Measurements from ENCODE around the gene CCDC141. TPM values are rescaled to one million over a fixed set of nuclear protein-coding genes. Genes with fewer than 3 reads are reported as not detected.

Gene CCDC141
- total and polyA plus RNA-seq, 11 donors, result 10.6 to 258 (median 137) TPM

DNA sequence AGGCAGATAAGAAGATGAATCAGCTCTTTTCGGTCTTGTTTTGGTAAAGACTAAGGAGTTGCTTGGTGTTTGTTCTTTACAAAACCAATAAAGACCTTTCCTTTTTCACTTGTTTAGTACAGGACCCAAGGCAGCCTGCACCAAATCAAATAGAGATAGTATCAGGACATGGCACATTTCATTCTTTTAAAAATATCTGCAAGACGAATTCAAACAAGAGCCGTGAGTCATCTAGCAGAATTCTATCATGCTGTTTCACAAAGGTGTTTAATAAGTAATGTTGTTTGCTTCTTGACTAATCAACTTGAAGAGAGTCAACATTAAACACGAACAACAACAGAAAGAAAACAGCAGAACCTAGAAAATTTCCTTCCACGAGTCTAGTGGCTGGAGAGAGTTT lies 139.9 kb downstream of the CCDC141 start:
- WGBS, 4 donors, result 65 to 73% (median 70%) methylated on average over 5 of the region's 5 CpGs
- Histone ChIP-seq H3K27ac (peak overlapping the region; percentile 9 to 81 (median 52)), H3K36me3 (peaks cover 0 to 9% (median 0%) of the 10 kb centered on the region in 9 donors), H3K4me3 (no peak overlapping the region), H3K9me3 (no peaks in the 10 kb centered on the region), H3K4me1 (peaks cover 0 to 30% (median 5%) of the 10 kb centered on the region in 12 donors), H3K27me3 (no peaks in the 10 kb centered on the region)
- ATAC-seq (no peak), DNase-seq (no peak)
- TF ChIP-seq, protein P1, sequence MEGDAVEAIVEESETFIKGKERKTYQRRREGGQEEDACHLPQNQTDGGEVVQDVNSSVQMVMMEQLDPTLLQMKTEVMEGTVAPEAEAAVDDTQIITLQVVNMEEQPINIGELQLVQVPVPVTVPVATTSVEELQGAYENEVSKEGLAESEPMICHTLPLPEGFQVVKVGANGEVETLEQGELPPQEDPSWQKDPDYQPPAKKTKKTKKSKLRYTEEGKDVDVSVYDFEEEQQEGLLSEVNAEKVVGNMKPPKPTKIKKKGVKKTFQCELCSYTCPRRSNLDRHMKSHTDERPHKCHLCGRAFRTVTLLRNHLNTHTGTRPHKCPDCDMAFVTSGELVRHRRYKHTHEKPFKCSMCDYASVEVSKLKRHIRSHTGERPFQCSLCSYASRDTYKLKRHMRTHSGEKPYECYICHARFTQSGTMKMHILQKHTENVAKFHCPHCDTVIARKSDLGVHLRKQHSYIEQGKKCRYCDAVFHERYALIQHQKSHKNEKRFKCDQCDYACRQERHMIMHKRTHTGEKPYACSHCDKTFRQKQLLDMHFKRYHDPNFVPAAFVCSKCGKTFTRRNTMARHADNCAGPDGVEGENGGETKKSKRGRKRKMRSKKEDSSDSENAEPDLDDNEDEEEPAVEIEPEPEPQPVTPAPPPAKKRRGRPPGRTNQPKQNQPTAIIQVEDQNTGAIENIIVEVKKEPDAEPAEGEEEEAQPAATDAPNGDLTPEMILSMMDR (IDR thresholded peaks at IDR 0.05), result no peak
- no peak for TF ChIP-seq POLR2A (IDR thresholded peaks at IDR 0.05)
- intact Hi-C loops (cut with DNase I), result loop anchor here in 3 of 10 donors (5.0 to 10.0 kb wide), 2 partner anchors 113 to 215 kb away; no protein-coding TSS in a partner anchor

DNA sequence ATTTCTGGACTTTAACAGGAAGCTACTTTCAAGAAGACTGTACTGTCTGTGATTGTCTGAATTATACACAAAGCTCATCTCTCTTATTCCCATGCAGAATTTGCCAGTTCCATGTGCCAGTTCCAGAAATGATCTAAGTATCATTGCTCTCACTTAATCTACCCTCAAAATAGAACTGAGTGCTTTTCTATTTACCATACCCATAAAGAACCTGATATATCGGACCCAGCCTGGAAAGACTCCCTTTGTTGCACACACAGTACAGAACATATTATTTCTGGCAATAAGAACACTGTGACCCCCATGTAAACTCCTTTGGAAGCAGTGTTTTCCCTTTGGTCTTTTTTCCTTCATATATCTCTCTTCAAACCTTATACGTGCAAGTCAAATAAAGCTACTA lies 140.4 kb downstream of the CCDC141 start:
- ATAC-seq, result peak; percentile 6 to 85 (median 43)
- Histone ChIP-seq H3K27me3 (no peaks in the 10 kb centered on the region), H3K4me1 (peaks cover 0 to 30% (median 5%) of the 10 kb centered on the region in 12 donors), H3K9me3 (no peaks in the 10 kb centered on the region), H3K36me3 (peaks cover 0 to 14% (median 4%) of the 10 kb centered on the region in 9 donors), H3K27ac (peak overlapping the region; percentile 9 to 81 (median 52)), H3K4me3 (no peak overlapping the region)
- DNase-seq, result no peak
- WGBS, 4 donors, result 52 to 60% (median 57%) methylated on average over 2 of the region's 2 CpGs
- TF ChIP-seq, protein P1 (IDR thresholded peaks at IDR 0.05), result no peak
- no peak for TF ChIP-seq POLR2A (IDR thresholded peaks at IDR 0.05)
- intact Hi-C loops (cut with DNase I), result no loop called here

DNA sequence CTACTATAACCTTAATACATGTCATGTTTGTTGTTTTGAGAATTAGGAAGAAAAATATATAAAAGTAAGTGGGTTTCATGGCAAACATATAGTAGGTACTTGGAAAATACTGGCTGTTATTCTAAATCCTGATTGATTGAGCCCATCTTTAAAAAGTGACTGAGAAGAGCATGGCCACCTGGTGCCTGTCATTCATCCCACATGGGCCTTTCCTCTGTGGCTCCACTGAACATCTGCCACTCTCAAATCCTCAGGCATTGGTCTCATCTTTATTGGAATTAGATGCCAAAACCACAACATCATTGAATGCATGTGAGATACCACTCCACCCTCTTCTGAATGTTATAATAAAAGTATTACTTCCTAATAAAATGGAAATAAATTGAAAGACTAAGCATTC lies 141.1 kb downstream of the CCDC141 start:
- no peaks in the 10 kb centered on the region for H3K27me3 ChIP-seq
- H3K9me3 ChIP-seq, result no peaks in the 10 kb centered on the region
- intact Hi-C loops (cut with DNase I), result no loop called here
- no peak for ATAC-seq
- peaks cover 0 to 20% (median 5%) of the 10 kb centered on the region in 9 donors for H3K36me3 ChIP-seq
- H3K27ac ChIP-seq, result peak overlapping the region in 4 of 12 donors; percentile 14 to 61 (median 48)
- no peak for TF ChIP-seq POLR2A (IDR thresholded peaks at IDR 0.05)
- TF ChIP-seq, protein P1 (IDR thresholded peaks at IDR 0.05), result no peak
- H3K4me3 ChIP-seq, result no peak overlapping the region
- no peak for DNase-seq
- H3K4me1 ChIP-seq, result peaks cover 0 to 27% (median 4%) of the 10 kb centered on the region in 12 donors

DNA sequence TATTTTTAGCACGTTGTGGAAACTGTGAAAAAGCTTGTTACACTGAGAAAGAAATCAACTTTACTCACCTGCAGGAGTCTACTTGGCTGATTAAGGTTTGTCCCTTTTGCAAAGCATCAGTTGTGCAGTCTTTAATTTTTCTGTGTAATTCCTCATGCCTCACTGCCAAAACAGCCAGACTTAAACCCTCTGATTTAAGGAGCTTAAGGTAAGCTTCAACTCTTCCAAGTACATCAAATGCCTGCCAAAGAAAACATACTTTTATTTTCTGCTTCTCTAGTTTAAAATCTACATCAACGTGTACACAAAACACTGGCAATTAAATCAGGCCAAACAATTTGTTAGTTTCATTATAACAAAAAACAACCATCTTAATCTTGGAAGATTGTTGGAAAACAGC lies 144.7 kb downstream of the CCDC141 start:
- Histone ChIP-seq H3K27me3 (no peaks in the 10 kb centered on the region), H3K36me3 (peaks cover 0 to 18% (median 5%) of the 10 kb centered on the region in 9 donors), H3K27ac (no peak overlapping the region), H3K4me1 (peaks cover 0 to 15% (median 1%) of the 10 kb centered on the region in 12 donors), H3K4me3 (no peak overlapping the region), H3K9me3 (no peaks in the 10 kb centered on the region)
- DNase-seq, result no peak
- intact Hi-C loops (cut with DNase I), result no loop called here
- ATAC-seq, result no peak
- TF ChIP-seq, protein P1 (IDR thresholded peaks at IDR 0.05), result no peak
- TF ChIP-seq POLR2A (IDR thresholded peaks at IDR 0.05), result no peak
- 58 to 72% (median 66%) methylated on average over 2 of the region's 2 CpGs for WGBS, 4 donors
